K562 (cell line): ENCODE results near the gene FBN3.

ENCODE experiments used
- ARID4B ChIP-seq: sonication (generic); formaldehyde crosslinking; IDR thresholded peaks from 2 replicates; pipeline ENCODE4 v1.8.0; 2022; ENCODE audit warnings: mild to moderate bottlenecking, missing genetic modification reagents
- CBX1 ChIP-seq: sonication (generic); IDR thresholded peaks from 2 replicates; pipeline ENCODE4 v1.6.1; 2016; ENCODE audit warnings: antibody characterized with exemption, low read depth, mild to moderate bottlenecking
- CTCF ChIP-seq, 3 experiments: IDR thresholded peaks in 2 of 3; conservative IDR thresholded peaks in 1 of 3; 2 replicates each; pipeline ENCODE4 v1.5.1; 2011 to 2012; ENCODE audit warnings: low read length in 3 of 3, mild to moderate bottlenecking in 3 of 3, control low read depth in 2 of 3, improper control_type of control experiment in 1 of 3, inconsistent platforms in 1 of 3, low read depth in 1 of 3, mixed read lengths in 1 of 3, moderate library complexity in 1 of 3; ENCODE audit not compliant: insufficient read depth in 2 of 3
- EHMT2 ChIP-seq: fragments of 450-650 bp; IDR thresholded peaks from 2 replicates; pipeline ENCODE4 v1.6.1; 2018; ENCODE audit warnings: antibody characterized with exemption
- EZH2 ChIP-seq: IDR thresholded peaks from 2 replicates; pipeline ENCODE4 v1.6.1; 2012; ENCODE audit warnings: low read depth, mild to moderate bottlenecking, inconsistent platforms, low read length, borderline replicate concordance
- JUNB ChIP-seq: fragments of 450-650 bp; formaldehyde crosslinking; conservative IDR thresholded peaks from 2 replicates; pipeline ENCODE4 v1.4.0; 2020; ENCODE audit warnings: mild to moderate bottlenecking
- KDM5B ChIP-seq: fragments of 200-600 bp; sonication (generic); IDR thresholded peaks from 2 replicates; pipeline ENCODE4 v1.6.1; 2012; ENCODE audit warnings: low read depth, mild to moderate bottlenecking, moderate library complexity, low read length, control low read depth, inconsistent platforms; ENCODE audit not compliant: insufficient replicate concordance
- MAFF ChIP-seq: IDR thresholded peaks from 2 replicates; pipeline ENCODE4 v1.6.1; 2012; ENCODE audit warnings: low read length, improper control_type of control experiment
- PATZ1 ChIP-seq: fragments of 250-450 bp; sonication (Bioruptor Pico); IDR thresholded peaks from 2 replicates; pipeline ENCODE4 v1.5.0; 2020; ENCODE audit warnings: mild to moderate bottlenecking, borderline replicate concordance
- POLR2A ChIP-seq: fragments of 450-650 bp; conservative IDR thresholded peaks from 2 replicates; pipeline ENCODE4 v1.6.1; 2016
- ZNF212 ChIP-seq: fragments of 450-650 bp; formaldehyde crosslinking; IDR thresholded peaks from 2 replicates; pipeline ENCODE4 v1.4.0; 2020; ENCODE audit warnings: mild to moderate bottlenecking
- ZNF23 ChIP-seq: fragments of 250-450 bp; sonication (Bioruptor Pico); IDR thresholded peaks from 2 replicates; pipeline ENCODE4 v1.4.0; 2020; ENCODE audit warnings: mild to moderate bottlenecking

GRCh38 chr19:8126511-8126910, 22.9 kb downstream of the FBN3 start:
- TF ChIP-seq PATZ1 (CRISPR knock-in tag) (no peak), MAFF (no peak), CTCF (IDR thresholded peaks at IDR 0.05 in 2 of 3, conservative IDR thresholded peaks at IDR 0.05 in 1 of 3; ENCODE audit: insufficient read depth in 2 of 3, low read depth in 1 of 3, low read length in 3 of 3) (no peak), CBX1 (no peak), ARID4B (CRISPR knock-in tag) (no peak), POLR2A (no peak), EZH2 (no peak), JUNB (CRISPR knock-in tag) (no peak), ZNF212 (CRISPR knock-in tag) (no peak), EHMT2 (no peak), ZNF23 (CRISPR knock-in tag) (no peak), KDM5B (no peak)
